GM23338 (cell line): ENCODE results near the gene PDE3A. TPM values are rescaled to one million over a fixed set of nuclear protein-coding genes. Genes with fewer than 3 reads are reported as not detected.

Experiments used
- ATAC-seq: fragments of 200-7000 bp; cut with Tn5 transposase; 3 replicates; pipeline ENCODE4 v1.9.1; 2020
- DNase-seq: peaks from one replicate; pipeline ENCODE4 v3.0.0-alpha.2; 2015; ENCODE audit warnings: low spot score
- H2AFZ ChIP-seq: fragments of 200-600 bp; sonication (generic); 2 replicates; pipeline ENCODE4 v1.8.0; 2016; ENCODE audit warnings: antibody characterized with exemption, mild to moderate bottlenecking, moderate library complexity
- H3F3A ChIP-seq: fragments of 200-600 bp; sonication (generic); replicated peaks from 2 replicates; pipeline ENCODE4 v1.8.0; 2017; ENCODE audit warnings: antibody characterized with exemption, mixed run types, low read depth
- H3K27ac ChIP-seq: fragments of 200-600 bp; sonication (generic); 2 replicates; pipeline ENCODE4 v1.6.1; 2016; ENCODE audit warnings: low read depth
- H3K27me3 ChIP-seq: fragments of 200-600 bp; sonication (generic); 2 replicates; pipeline ENCODE4 v1.8.0; 2016; ENCODE audit warnings: mild to moderate bottlenecking, mixed run types, moderate library complexity; ENCODE audit not compliant: insufficient read depth
- H3K36me3 ChIP-seq: fragments of 200-600 bp; sonication (generic); 2 replicates; pipeline ENCODE4 v1.8.0; 2016; ENCODE audit warnings: mild to moderate bottlenecking; ENCODE audit not compliant: insufficient read depth
- H3K4me1 ChIP-seq: fragments of 200-600 bp; sonication (generic); 2 replicates; pipeline ENCODE4 v1.8.0; 2016; ENCODE audit warnings: mild to moderate bottlenecking, moderate library complexity; ENCODE audit not compliant: insufficient read depth
- H3K4me2 ChIP-seq: fragments of 200-600 bp; sonication (generic); 2 replicates; pipeline ENCODE4 v1.7.1; 2017; ENCODE audit warnings: mixed run types
- H3K4me3 ChIP-seq: fragments of 200-600 bp; sonication (generic); 2 replicates; pipeline ENCODE4 v1.6.1; 2016; ENCODE audit warnings: mixed run types
- H3K79me2 ChIP-seq: fragments of 200-600 bp; sonication (generic); replicated peaks from 2 replicates; pipeline ENCODE4 v1.8.0; 2017; ENCODE audit warnings: mild to moderate bottlenecking; ENCODE audit not compliant: insufficient read depth
- H3K9me2 ChIP-seq: fragments of 200-600 bp; sonication (generic); 2 replicates; pipeline ENCODE4 v1.8.0; 2017; ENCODE audit not compliant: insufficient read depth
- H4K20me1 ChIP-seq: fragments of 200-600 bp; sonication (generic); replicated peaks from 2 replicates; pipeline ENCODE4 v1.8.0; 2017; ENCODE audit warnings: mild to moderate bottlenecking; ENCODE audit not compliant: insufficient read depth
- H3K27ac Mint-ChIP-seq: 2 replicates; pipeline ENCODE4 v1.8.0; 2020; ENCODE audit warnings: inconsistent platforms, mild to moderate bottlenecking, moderate library complexity, mixed read lengths
- H3K27me3 Mint-ChIP-seq: 3 replicates; pipeline ENCODE4 v1.8.0; 2022; ENCODE audit warnings: low read depth, mild to moderate bottlenecking, moderate library complexity, mixed read lengths, inconsistent platforms; ENCODE audit not compliant: insufficient read depth, poor library complexity
- H3K36me3 Mint-ChIP-seq: 3 replicates; pipeline ENCODE4 v1.8.0; 2021; ENCODE audit warnings: low read depth, mild to moderate bottlenecking, inconsistent platforms, moderate library complexity, mixed read lengths
- H3K4me1 Mint-ChIP-seq: 3 replicates; pipeline ENCODE4 v1.8.0; 2020; ENCODE audit warnings: mild to moderate bottlenecking, inconsistent platforms, mixed read lengths
- H3K4me3 Mint-ChIP-seq: 3 replicates; pipeline ENCODE4 v1.8.0; 2021; ENCODE audit warnings: moderate library complexity, mild to moderate bottlenecking, inconsistent platforms, mixed read lengths
- H3K9me3 Mint-ChIP-seq: 3 replicates; pipeline ENCODE4 v1.8.0; 2020; ENCODE audit warnings: moderate library complexity, mild to moderate bottlenecking, inconsistent platforms, mixed read lengths
- CREB1 ChIP-seq: fragments of 250-450 bp; sonication (Bioruptor Pico); IDR thresholded peaks from 2 replicates; pipeline ENCODE4 v1.5.0; 2020; ENCODE audit warnings: low read depth, mild to moderate bottlenecking, moderate library complexity
- EZH2 ChIP-seq: fragments of 200-600 bp; sonication (generic); IDR thresholded peaks from one replicate; pipeline ENCODE4 v1.8.0; 2017; ENCODE audit warnings: antibody characterized with exemption, mild to moderate bottlenecking, low read depth; ENCODE audit not compliant: unreplicated experiment
- EZH2phosphoT487 ChIP-seq: fragments of 200-600 bp; sonication (generic); IDR thresholded peaks from one replicate; pipeline ENCODE4 v1.8.1; 2018; ENCODE audit warnings: antibody characterized with exemption; ENCODE audit not compliant: unreplicated experiment
- JUNB ChIP-seq: IDR thresholded peaks from one replicate; pipeline ENCODE4 v1.6.1; 2016; ENCODE audit warnings: antibody characterized with exemption; ENCODE audit not compliant: unreplicated experiment
- NANOG ChIP-seq: IDR thresholded peaks from 2 replicates; pipeline ENCODE4 v1.6.1; 2016; ENCODE audit warnings: antibody characterized with exemption, borderline replicate concordance
- POLR2AphosphoS5 ChIP-seq: IDR thresholded peaks from 2 replicates; pipeline ENCODE4 v1.6.1; 2016; ENCODE audit warnings: antibody characterized with exemption, low read depth
- STAT1 ChIP-seq: IDR thresholded peaks from one replicate; pipeline ENCODE4 v1.6.1; 2016; ENCODE audit warnings: antibody characterized with exemption; ENCODE audit not compliant: unreplicated experiment
- ZNF114 ChIP-seq: fragments of 250-450 bp; sonication (Bioruptor Pico); IDR thresholded peaks from 2 replicates; pipeline ENCODE4 v1.5.0; 2020; ENCODE audit warnings: mild to moderate bottlenecking, moderate library complexity
- ZNF331 ChIP-seq: fragments of 250-450 bp; sonication (Bioruptor Pico); IDR thresholded peaks from 2 replicates; pipeline ENCODE4 v1.5.0; 2020; ENCODE audit warnings: low read depth, mild to moderate bottlenecking, moderate library complexity
- polyA plus RNA-seq: library from polyadenylated mRNA; unstranded; fragments of >200 nt; fragmentation: Nextera tagmentation; extraction: Ambion mirVana; gene quantifications from 2 replicates; pipeline ENCODE4 v1.2.1, GENCODE V29; 2016
- total RNA-seq: library from RNA; depleted of rRNA; stranded (reverse); fragments of >200 nt; shearing (Covaris generic); gene quantifications from 2 replicates; pipeline ENCODE4 v1.2.3, GENCODE V29; 2014
- TF ChIP-seq, protein P1 (sequence below): fragments of 250-450 bp; sonication (Bioruptor Pico); IDR thresholded peaks from 2 replicates; pipeline ENCODE4 v1.5.0; 2020; ENCODE audit warnings: mild to moderate bottlenecking, moderate library complexity
- TF ChIP-seq, protein P2 (sequence below): IDR thresholded peaks from one replicate; pipeline ENCODE4 v1.6.1; 2018; ENCODE audit warnings: antibody characterized with exemption; ENCODE audit not compliant: unreplicated experiment
- TF ChIP-seq, protein P3 (sequence below), 2 experiments: fragments of 200-600 bp in 1 of 2; sonication (generic) in 1 of 2; conservative IDR thresholded peaks; 2 replicates each; pipeline versions ENCODE4 v1.5.1 to v1.6.1; 2016 to 2017; ENCODE audit warnings: antibody characterized with exemption in 2 of 2, low read depth in 2 of 2, mild to moderate bottlenecking in 2 of 2, moderate library complexity in 1 of 2

Gene PDE3A
- total and polyA plus RNA-seq, 2 experiments from 2014 or later, result 2.7 to 9.2 TPM

DNA sequence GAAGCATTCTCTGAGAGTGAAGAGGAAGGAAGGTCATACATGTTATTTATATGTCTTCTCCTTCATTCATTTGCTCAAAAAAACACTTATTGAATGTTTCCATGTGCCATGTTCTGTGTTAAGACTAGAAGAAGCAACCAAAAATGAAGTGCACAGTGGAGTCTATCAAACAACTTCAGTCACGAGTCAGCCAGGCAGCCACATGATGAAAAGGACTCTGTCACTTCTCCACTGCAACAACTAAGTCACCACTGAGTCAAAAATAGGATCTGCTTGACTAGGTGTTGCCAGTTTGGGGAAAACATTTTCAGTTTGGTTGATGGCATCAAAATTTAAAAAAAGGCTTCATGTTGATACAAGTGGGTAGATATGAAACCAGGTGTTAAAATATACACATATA lies 142.5 kb downstream of the PDE3A start:
- H3K9me2 ChIP-seq, result no peaks in the 10 kb centered on the region
- TF ChIP-seq JUNB (no peak), POLR2AphosphoS5 (no peak), ZNF114 (CRISPR knock-in tag) (no peak)
- H3K27me3 ChIP-seq, result no peaks in the 10 kb centered on the region
- no peaks in the 10 kb centered on the region for H4K20me1 ChIP-seq
- no peaks in the 10 kb centered on the region for H3K27me3 Mint-ChIP-seq
- H3F3A ChIP-seq, result no peaks in the 10 kb centered on the region
- no peaks in the 10 kb centered on the region for H3K9me3 Mint-ChIP-seq
- no peak for DNase-seq
- no peaks in the 10 kb centered on the region for H3K79me2 ChIP-seq
- no peak overlapping the region for H3K27ac Mint-ChIP-seq
- no peak overlapping the region for H3K4me3 Mint-ChIP-seq
- no peak overlapping the region for H3K4me3 ChIP-seq
- H3K4me1 Mint-ChIP-seq, result peaks cover 9% of the 10 kb centered on the region; the same call in 2 of the 3 replicates
- no peaks in the 10 kb centered on the region for H3K36me3 ChIP-seq
- no peak overlapping the region for H2AFZ ChIP-seq
- no peaks in the 10 kb centered on the region for H3K36me3 Mint-ChIP-seq
- H3K27ac ChIP-seq, result no peak overlapping the region
- ATAC-seq, result no peak
- H3K4me1 ChIP-seq, result no peaks in the 10 kb centered on the region
- H3K4me2 ChIP-seq, result no peak overlapping the region

DNA sequence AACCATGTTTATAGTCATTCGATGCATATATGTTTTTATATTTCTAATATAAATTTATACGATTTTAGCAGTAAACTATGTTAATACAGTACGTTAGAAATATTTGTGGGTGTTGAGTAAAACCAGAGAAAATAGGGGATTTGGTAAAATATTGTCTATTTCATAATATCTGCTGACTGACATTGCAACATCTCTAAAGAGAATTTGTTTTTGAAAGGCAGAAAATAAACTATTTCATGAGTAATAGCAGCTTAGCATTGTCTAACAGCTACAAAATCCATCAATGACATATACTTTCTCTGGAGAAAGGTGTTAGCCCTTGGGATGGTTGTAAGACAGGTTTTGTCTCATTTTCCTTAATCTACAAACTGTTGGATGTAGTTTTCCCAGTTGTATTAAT lies 144.9 kb downstream of the PDE3A start:
- H3F3A ChIP-seq, result no peaks in the 10 kb centered on the region
- H3K4me1 ChIP-seq, result no peaks in the 10 kb centered on the region
- H3K27ac ChIP-seq, result no peak overlapping the region; the same call in 1 of the 2 replicates
- H2AFZ ChIP-seq, result no peak overlapping the region
- DNase-seq (no peak), ATAC-seq (no peak)
- Mint-ChIP-seq H3K36me3 (no peaks in the 10 kb centered on the region), H3K4me1 (no peaks in the 10 kb centered on the region), H3K27ac (no peak overlapping the region), H3K27me3 (no peaks in the 10 kb centered on the region), H3K9me3 (no peaks in the 10 kb centered on the region), H3K4me3 (no peak overlapping the region)
- no peak overlapping the region for H3K4me3 ChIP-seq
- H3K4me2 ChIP-seq, result no peak overlapping the region
- H3K9me2 ChIP-seq, result no peaks in the 10 kb centered on the region
- H3K79me2 ChIP-seq, result no peaks in the 10 kb centered on the region
- H3K27me3 ChIP-seq, result no peaks in the 10 kb centered on the region
- no peaks in the 10 kb centered on the region for H3K36me3 ChIP-seq
- H4K20me1 ChIP-seq, result no peaks in the 10 kb centered on the region
- TF ChIP-seq POLR2AphosphoS5 (no peak), ZNF114 (CRISPR knock-in tag) (no peak), STAT1 (no peak), JUNB (no peak), CREB1 (CRISPR knock-in tag) (no peak), EZH2 (no peak), NANOG (no peak), EZH2phosphoT487 (no peak), ZNF331 (CRISPR knock-in tag) (no peak)
- TF ChIP-seq, protein P1, sequence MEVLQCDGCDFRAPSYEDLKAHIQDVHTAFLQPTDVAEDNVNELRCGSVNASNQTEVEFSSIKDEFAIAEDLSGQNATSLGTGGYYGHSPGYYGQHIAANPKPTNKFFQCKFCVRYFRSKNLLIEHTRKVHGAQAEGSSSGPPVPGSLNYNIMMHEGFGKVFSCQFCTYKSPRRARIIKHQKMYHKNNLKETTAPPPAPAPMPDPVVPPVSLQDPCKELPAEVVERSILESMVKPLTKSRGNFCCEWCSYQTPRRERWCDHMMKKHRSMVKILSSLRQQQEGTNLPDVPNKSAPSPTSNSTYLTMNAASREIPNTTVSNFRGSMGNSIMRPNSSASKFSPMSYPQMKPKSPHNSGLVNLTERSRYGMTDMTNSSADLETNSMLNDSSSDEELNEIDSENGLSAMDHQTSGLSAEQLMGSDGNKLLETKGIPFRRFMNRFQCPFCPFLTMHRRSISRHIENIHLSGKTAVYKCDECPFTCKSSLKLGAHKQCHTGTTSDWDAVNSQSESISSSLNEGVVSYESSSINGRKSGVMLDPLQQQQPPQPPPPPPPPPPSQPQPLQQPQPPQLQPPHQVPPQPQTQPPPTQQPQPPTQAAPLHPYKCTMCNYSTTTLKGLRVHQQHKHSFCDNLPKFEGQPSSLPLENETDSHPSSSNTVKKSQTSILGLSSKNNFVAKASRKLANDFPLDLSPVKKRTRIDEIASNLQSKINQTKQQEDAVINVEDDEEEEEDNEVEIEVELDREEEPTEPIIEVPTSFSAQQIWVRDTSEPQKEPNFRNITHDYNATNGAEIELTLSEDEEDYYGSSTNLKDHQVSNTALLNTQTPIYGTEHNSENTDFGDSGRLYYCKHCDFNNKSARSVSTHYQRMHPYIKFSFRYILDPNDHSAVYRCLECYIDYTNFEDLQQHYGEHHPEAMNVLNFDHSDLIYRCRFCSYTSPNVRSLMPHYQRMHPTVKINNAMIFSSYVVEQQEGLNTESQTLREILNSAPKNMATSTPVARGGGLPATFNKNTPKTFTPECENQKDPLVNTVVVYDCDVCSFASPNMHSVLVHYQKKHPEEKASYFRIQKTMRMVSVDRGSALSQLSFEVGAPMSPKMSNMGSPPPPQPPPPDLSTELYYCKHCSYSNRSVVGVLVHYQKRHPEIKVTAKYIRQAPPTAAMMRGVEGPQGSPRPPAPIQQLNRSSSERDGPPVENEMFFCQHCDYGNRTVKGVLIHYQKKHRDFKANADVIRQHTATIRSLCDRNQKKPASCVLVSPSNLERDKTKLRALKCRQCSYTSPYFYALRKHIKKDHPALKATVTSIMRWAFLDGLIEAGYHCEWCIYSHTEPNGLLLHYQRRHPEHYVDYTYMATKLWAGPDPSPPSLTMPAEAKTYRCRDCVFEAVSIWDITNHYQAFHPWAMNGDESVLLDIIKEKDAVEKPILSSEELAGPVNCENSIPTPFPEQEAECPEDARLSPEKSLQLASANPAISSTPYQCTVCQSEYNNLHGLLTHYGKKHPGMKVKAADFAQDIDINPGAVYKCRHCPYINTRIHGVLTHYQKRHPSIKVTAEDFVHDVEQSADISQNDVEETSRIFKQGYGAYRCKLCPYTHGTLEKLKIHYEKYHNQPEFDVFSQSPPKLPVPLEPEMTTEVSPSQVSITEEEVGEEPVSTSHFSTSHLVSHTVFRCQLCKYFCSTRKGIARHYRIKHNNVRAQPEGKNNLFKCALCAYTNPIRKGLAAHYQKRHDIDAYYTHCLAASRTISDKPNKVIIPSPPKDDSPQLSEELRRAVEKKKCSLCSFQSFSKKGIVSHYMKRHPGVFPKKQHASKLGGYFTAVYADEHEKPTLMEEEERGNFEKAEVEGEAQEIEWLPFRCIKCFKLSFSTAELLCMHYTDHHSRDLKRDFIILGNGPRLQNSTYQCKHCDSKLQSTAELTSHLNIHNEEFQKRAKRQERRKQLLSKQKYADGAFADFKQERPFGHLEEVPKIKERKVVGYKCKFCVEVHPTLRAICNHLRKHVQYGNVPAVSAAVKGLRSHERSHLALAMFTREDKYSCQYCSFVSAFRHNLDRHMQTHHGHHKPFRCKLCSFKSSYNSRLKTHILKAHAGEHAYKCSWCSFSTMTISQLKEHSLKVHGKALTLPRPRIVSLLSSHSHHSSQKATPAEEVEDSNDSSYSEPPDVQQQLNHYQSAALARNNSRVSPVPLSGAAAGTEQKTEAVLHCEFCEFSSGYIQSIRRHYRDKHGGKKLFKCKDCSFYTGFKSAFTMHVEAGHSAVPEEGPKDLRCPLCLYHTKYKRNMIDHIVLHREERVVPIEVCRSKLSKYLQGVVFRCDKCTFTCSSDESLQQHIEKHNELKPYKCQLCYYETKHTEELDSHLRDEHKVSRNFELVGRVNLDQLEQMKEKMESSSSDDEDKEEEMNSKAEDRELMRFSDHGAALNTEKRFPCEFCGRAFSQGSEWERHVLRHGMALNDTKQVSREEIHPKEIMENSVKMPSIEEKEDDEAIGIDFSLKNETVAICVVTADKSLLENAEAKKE (CRISPR knock-in tag), result no peak
- TF ChIP-seq, protein P2, sequence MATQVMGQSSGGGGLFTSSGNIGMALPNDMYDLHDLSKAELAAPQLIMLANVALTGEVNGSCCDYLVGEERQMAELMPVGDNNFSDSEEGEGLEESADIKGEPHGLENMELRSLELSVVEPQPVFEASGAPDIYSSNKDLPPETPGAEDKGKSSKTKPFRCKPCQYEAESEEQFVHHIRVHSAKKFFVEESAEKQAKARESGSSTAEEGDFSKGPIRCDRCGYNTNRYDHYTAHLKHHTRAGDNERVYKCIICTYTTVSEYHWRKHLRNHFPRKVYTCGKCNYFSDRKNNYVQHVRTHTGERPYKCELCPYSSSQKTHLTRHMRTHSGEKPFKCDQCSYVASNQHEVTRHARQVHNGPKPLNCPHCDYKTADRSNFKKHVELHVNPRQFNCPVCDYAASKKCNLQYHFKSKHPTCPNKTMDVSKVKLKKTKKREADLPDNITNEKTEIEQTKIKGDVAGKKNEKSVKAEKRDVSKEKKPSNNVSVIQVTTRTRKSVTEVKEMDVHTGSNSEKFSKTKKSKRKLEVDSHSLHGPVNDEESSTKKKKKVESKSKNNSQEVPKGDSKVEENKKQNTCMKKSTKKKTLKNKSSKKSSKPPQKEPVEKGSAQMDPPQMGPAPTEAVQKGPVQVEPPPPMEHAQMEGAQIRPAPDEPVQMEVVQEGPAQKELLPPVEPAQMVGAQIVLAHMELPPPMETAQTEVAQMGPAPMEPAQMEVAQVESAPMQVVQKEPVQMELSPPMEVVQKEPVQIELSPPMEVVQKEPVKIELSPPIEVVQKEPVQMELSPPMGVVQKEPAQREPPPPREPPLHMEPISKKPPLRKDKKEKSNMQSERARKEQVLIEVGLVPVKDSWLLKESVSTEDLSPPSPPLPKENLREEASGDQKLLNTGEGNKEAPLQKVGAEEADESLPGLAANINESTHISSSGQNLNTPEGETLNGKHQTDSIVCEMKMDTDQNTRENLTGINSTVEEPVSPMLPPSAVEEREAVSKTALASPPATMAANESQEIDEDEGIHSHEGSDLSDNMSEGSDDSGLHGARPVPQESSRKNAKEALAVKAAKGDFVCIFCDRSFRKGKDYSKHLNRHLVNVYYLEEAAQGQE, result no peak
- TF ChIP-seq, protein P3, sequence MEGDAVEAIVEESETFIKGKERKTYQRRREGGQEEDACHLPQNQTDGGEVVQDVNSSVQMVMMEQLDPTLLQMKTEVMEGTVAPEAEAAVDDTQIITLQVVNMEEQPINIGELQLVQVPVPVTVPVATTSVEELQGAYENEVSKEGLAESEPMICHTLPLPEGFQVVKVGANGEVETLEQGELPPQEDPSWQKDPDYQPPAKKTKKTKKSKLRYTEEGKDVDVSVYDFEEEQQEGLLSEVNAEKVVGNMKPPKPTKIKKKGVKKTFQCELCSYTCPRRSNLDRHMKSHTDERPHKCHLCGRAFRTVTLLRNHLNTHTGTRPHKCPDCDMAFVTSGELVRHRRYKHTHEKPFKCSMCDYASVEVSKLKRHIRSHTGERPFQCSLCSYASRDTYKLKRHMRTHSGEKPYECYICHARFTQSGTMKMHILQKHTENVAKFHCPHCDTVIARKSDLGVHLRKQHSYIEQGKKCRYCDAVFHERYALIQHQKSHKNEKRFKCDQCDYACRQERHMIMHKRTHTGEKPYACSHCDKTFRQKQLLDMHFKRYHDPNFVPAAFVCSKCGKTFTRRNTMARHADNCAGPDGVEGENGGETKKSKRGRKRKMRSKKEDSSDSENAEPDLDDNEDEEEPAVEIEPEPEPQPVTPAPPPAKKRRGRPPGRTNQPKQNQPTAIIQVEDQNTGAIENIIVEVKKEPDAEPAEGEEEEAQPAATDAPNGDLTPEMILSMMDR (conservative IDR thresholded peaks at IDR 0.05; ENCODE audit: low read depth in 2 of 2), result no peak
